Ascending aorta (tissue), 2 donors: ENCODE data around the gene ITGB5. TPM values are rescaled to one million over a fixed set of nuclear protein-coding genes. Genes with fewer than 3 reads are reported as not detected.

Source experiments
- DNase-seq, 2 donors: peaks; one replicate each; pipeline ENCODE4 v3.0.0-alpha.2; 2019; ENCODE audit warnings: low spot score in 2 of 2
- H3K27ac ChIP-seq, 2 donors: fragments of 200-600 bp; sonication (generic); one replicate each; pipeline ENCODE4 v1.5.1; 2016 to 2017; ENCODE audit warnings: mild to moderate bottlenecking in 1 of 2
- H3K27me3 ChIP-seq: fragments of 200-600 bp; sonication (generic); one replicate; pipeline ENCODE4 v1.5.1; 2017
- H3K36me3 ChIP-seq, 2 donors: fragments of 200-600 bp; sonication (generic); one replicate each; pipeline ENCODE4 v1.5.1; 2016
- H3K4me1 ChIP-seq, 2 donors: fragments of 200-600 bp; sonication (generic); one replicate each; pipeline ENCODE4 v1.5.1; 2016 to 2017; ENCODE audit warnings: mild to moderate bottlenecking in 1 of 2
- H3K4me3 ChIP-seq, 2 donors: fragments of 200-600 bp; sonication (generic); one replicate each; pipeline ENCODE4 v1.5.1; 2016 to 2017; ENCODE audit warnings: mild to moderate bottlenecking in 1 of 2
- H3K9me3 ChIP-seq, 2 donors: fragments of 200-600 bp; sonication (generic); one replicate each; pipeline ENCODE4 v1.5.1; 2016
- intact Hi-C: fragments of 100-400 bp; cut with DNase I; formaldehyde crosslinking; loops from one replicate; pipeline ENCODE4 v1.15.1; 2023
- total RNA-seq: library from RNA; depleted of rRNA; stranded (reverse); fragments of >200 nt; gene quantifications from one replicate; pipeline ENCODE4 v1.1.0, GENCODE V29; 2016
- TF ChIP-seq, protein P1 (sequence below), 3 experiments: fragments of 200-600 bp in 2 of 3; fragments of 450-650 bp in 1 of 3; sonication (generic) in 2 of 3; IDR thresholded peaks; one replicate each; pipeline ENCODE4 v1.5.1; 2016 to 2019; ENCODE audit warnings: antibody characterized with exemption in 3 of 3, mild to moderate bottlenecking in 1 of 3, moderate library complexity in 1 of 3

The ITGB5 gene
- total RNA-seq, 1 donor from 2014 or later, result 595 TPM

DNA sequence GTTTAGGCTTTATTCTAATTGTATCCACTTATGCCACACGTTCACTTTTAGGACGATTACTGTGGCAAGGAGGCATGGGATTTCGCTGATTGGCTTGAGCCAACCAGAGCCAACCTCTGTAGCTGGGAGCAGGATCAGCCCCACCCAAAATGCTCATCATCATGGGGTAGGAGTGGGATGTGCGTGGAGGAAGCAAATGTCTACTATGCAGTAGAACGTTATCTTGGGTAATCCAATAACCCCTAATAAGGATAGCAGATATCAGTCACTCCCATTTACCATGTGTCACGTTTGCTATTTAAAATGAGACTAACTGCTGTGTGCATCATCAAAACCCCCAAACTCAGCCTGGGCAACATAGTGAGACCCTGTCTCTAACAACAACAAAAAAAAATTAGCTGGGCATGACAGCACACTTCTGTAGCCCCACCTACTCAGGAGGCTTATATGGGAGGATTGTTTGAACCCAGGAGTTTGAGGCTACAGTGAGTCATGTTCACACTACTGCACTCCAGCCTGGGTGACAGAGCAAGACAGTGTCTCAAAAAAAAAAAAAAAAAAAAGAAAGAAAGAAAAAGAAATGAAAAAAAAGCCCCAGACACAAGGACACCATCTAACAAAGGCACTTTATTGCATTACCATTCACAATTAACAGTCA lies 17.8 kb upstream of the ITGB5 start:
- Histone ChIP-seq H3K9me3 (no peaks in the 10 kb centered on the region), H3K36me3 (no peaks in the 10 kb centered on the region), H3K4me3 (no peak overlapping the region), H3K4me1 (peaks cover 0 to 8% of the 10 kb centered on the region in 2 donors), H3K27ac (no peak overlapping the region), H3K27me3 (no peaks in the 10 kb centered on the region)
- TF ChIP-seq, protein P1, sequence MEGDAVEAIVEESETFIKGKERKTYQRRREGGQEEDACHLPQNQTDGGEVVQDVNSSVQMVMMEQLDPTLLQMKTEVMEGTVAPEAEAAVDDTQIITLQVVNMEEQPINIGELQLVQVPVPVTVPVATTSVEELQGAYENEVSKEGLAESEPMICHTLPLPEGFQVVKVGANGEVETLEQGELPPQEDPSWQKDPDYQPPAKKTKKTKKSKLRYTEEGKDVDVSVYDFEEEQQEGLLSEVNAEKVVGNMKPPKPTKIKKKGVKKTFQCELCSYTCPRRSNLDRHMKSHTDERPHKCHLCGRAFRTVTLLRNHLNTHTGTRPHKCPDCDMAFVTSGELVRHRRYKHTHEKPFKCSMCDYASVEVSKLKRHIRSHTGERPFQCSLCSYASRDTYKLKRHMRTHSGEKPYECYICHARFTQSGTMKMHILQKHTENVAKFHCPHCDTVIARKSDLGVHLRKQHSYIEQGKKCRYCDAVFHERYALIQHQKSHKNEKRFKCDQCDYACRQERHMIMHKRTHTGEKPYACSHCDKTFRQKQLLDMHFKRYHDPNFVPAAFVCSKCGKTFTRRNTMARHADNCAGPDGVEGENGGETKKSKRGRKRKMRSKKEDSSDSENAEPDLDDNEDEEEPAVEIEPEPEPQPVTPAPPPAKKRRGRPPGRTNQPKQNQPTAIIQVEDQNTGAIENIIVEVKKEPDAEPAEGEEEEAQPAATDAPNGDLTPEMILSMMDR (IDR thresholded peaks at IDR 0.05), result no peak
- DNase-seq, result no peak
- intact Hi-C loops, result loop anchor here (10.0 kb wide), 1 partner anchor 340 kb away; no protein-coding TSS in a partner anchor

DNA sequence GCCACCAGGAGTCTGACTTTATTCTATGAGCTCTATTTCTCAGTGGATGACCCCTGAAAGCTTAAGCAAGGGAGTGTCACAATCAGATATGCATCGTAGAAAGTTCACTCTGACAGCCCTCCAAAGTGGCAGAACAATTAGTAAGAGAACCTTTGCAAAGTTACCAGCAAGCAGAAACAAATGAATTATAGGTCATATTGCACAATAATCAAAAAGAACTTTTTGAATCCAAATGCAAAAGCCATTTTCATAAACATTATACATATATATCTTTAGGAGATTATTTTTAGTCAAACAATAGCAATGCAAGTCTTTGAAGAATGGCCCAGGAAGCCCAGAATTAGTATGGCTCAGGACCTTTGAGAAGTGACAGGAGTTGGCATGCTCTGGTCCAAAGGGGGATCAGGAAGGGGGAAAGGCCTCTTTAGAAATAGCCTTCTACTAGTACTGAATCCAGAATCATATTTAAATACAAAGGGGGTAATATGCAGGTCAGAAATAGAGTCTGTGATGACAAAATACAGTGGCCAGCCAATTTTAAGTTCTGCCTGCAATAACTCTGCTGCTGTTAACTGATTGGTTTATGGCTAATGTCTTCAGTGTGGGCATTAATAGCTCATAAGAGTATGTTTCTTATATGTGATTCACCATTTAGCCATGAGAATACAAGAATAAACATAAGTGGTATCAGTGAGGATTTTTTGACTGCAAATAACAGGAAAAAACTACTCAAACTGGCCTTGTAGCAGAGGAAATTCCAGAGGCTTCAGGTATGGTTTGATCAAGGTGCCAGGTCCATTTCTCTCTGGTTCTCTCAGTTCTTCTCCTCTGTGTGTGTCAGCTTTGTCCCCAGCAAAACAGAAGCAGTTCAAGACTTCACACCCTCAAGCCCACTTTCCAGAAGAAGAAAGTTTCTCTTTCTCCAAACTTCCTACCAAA lies 17.0 kb upstream of the ITGB5 start:
- intact Hi-C loops, result loop anchor here (10.0 kb wide), 1 partner anchor 339 kb away; no protein-coding TSS in a partner anchor
- Histone ChIP-seq H3K27ac (no peak overlapping the region), H3K36me3 (no peaks in the 10 kb centered on the region), H3K9me3 (no peaks in the 10 kb centered on the region), H3K4me1 (peaks cover 0 to 8% of the 10 kb centered on the region in 2 donors), H3K27me3 (no peaks in the 10 kb centered on the region), H3K4me3 (no peak overlapping the region)
- TF ChIP-seq, protein P1 (IDR thresholded peaks at IDR 0.05), result no peak
- DNase-seq, result no peak

DNA sequence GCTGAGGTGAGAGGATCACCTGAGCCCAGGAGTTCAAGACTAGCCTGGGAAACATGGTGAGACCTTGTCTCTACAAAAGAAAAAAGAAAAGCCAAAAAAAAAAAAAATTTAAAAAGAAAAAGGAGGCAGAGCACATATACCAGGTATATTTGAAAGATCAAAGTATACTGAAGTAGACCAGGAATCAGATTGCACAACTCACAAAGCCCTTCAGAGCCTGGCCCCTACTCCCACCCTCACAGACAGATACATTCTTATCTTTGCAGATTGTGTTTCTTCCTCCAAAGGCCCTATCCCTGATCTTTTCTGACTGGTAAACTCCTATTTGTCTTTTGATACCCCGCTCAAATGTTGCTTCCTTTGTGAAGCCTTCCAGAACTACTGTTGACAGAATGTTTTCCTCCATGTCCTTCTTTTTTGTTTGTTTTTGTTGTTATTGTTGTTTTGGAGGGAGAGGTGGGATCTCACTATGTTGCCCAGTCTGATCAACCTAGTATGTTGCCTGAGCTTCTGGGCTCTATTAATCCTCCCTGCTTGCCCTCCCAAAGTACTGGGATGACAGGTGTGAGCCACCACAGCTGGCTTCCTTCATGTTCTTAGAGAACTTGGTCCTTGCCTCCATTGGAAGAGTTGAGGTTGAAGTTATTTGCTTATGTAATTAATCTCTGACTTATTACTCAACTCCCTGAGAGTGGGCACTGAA lies 9.8 kb upstream of the ITGB5 start:
- DNase-seq, result no peak
- Histone ChIP-seq H3K27ac (peak overlapping the region; percentile 29 to 72), H3K4me3 (no peak overlapping the region), H3K27me3 (no peaks in the 10 kb centered on the region), H3K4me1 (peaks cover 0 to 19% of the 10 kb centered on the region in 2 donors), H3K36me3 (no peaks in the 10 kb centered on the region), H3K9me3 (no peaks in the 10 kb centered on the region)
- intact Hi-C loops, result no loop called here
- TF ChIP-seq, protein P1 (IDR thresholded peaks at IDR 0.05), result no peak

DNA sequence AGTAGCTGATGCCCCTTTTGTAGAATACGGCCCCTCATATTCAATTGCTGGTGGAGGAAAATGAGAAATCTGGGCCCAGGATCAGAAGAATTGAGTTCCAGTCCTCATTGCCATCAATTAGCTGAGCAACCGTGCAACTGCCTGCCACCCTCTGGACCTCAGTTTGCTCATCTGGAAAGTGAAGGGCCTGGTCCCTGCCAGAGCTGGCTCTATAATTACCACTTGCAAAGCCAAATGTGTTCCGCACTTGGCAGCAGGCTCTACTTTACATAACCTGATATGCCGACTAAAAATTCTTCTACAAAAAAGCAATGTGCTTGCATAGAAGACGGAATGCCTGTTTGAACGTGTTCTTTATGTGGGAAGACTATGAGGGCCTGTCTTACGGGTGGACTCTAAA lies 8.6 kb upstream of the ITGB5 start:
- Histone ChIP-seq H3K27me3 (no peaks in the 10 kb centered on the region), H3K27ac (peak overlapping the region; percentile 72 to 76), H3K4me3 (no peak overlapping the region), H3K36me3 (no peaks in the 10 kb centered on the region), H3K9me3 (no peaks in the 10 kb centered on the region), H3K4me1 (peaks cover 0 to 14% of the 10 kb centered on the region in 2 donors)
- DNase-seq, result peak in 1 of 2 donors; percentile 70
- intact Hi-C loops, result no loop called here
- TF ChIP-seq, protein P1 (IDR thresholded peaks at IDR 0.05), result no peak

DNA sequence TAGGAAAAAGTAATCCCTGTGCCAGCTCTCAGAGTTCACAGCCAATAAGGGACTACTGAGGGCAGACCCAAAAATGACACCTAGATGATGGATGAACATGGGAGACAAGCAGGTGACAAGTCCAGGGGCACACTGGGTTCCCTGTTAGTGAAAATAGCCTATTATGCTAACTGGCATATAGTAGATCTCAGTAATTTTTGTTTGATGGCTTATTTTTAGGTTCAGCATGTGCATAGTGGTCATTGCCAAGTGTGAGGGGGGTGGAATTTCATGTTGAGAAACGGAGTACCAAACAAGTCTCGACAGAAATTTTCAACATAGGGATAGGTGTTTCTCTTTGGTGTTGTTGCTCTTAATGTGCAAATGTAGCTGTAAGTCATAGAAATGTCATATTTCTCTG lies 6.4 kb upstream of the ITGB5 start:
- intact Hi-C loops, result no loop called here
- peak overlapping the region; percentile 67 to 74 for H3K27ac ChIP-seq
- DNase-seq, result peak in 1 of 2 donors; percentile 84
- no peaks in the 10 kb centered on the region for H3K9me3 ChIP-seq
- no peaks in the 10 kb centered on the region for H3K27me3 ChIP-seq
- no peaks in the 10 kb centered on the region for H3K36me3 ChIP-seq
- peaks cover 0 to 11% of the 10 kb centered on the region in 2 donors for H3K4me1 ChIP-seq
- H3K4me3 ChIP-seq, result no peak overlapping the region
- TF ChIP-seq, protein P1 (IDR thresholded peaks at IDR 0.05), result no peak
